HCT116 (cell line): Measurements from ENCODE around the gene CLASP2. TPM values are rescaled to one million over a fixed set of nuclear protein-coding genes. Genes with fewer than 3 reads are reported as not detected.
A peak's percentile ranks its signal among the peaks of the same experiment; 100 is the strongest.

Source experiments
- ATAC-seq: fragments of 200-7000 bp; cut with Tn5 transposase; 2 replicates; pipeline ENCODE4 v1.9.1; 2020; ENCODE audit warnings: mild to moderate bottlenecking, moderate library complexity
- BruUV-seq: library from RNA; stranded (reverse); fragments of 400-500 nt; replicated peaks from 2 replicates; lab custom pipeline; 2021; lab: Mats Ljungman, UMichigan
- CTCF ChIA-PET: fragments of 300-600 bp; sonication (Branson Sonifier 250); formaldehyde crosslinking; loops from one replicate; lab custom pipeline; 2021; ENCODE audit warnings: antibody characterized with exemption; lab: Charles Lee
- POLR2A ChIA-PET: fragments of 300-600, 350-600 bp; sonication (Branson Sonifier 250); formaldehyde crosslinking; loops from one replicate; lab custom pipeline; 2021; ENCODE audit warnings: antibody characterized with exemption; lab: Charles Lee
- RAD21 ChIA-PET, 2 experiments: fragments of 300-600 bp; sonication (Branson Sonifier 250); formaldehyde crosslinking; loops; one replicate each; lab custom pipeline; 2023; ENCODE audit warnings: low total read pairs in 2 of 2; ENCODE audit not compliant: uncharacterized antibody in 2 of 2, unreplicated experiment in 2 of 2, low non-redundant PET in 1 of 2; lab: Charles Lee
- DNase-seq: peaks from one replicate; pipeline ENCODE4 v3.0.0-alpha.2; 2010; ENCODE audit warnings: low read depth, low spot score
- H2AFZ ChIP-seq: fragments of 200-600 bp; shearing (Covaris generic), sonication (generic); 2 replicates; pipeline ENCODE4 v1.6.1; 2017; ENCODE audit warnings: low read depth, mixed run types, mixed read lengths, antibody characterized with exemption, low read length; ENCODE audit not compliant: poor library complexity, severe bottlenecking
- H3K27ac ChIP-seq: 2 replicates; pipeline ENCODE4 v1.5.1; 2012; ENCODE audit warnings: low read depth, low read length
- H3K27me3 ChIP-seq: fragments of 200-600 bp; sonication (generic); 2 replicates; pipeline ENCODE4 v1.6.1; 2016; ENCODE audit warnings: mixed run types, low read length, mixed read lengths; ENCODE audit not compliant: insufficient read depth
- H3K36me3 ChIP-seq, 2 experiments: fragments of 200-500 bp in 1 of 2; fragments of 200-600 bp in 1 of 2; sonication (Bioruptor generic) in 1 of 2; sonication (generic) in 1 of 2; 2 replicates each; pipeline versions ENCODE4 v1.5.1 to v1.6.1; 2014 to 2016; ENCODE audit warnings: low read length in 2 of 2, inconsistent platforms in 1 of 2, mixed read lengths in 1 of 2, mixed run types in 1 of 2; ENCODE audit not compliant: insufficient read depth in 2 of 2, control insufficient read depth in 1 of 2
- H3K4me1 ChIP-seq, 2 experiments: fragments of 200-600 bp in 1 of 2; sonication (generic) in 1 of 2; 2 replicates each; pipeline versions ENCODE4 v1.5.1 to v1.6.1; 2012 to 2017; ENCODE audit warnings: low read length in 2 of 2, inconsistent platforms in 1 of 2, mild to moderate bottlenecking in 1 of 2, mixed read lengths in 1 of 2, mixed run types in 1 of 2, moderate library complexity in 1 of 2; ENCODE audit not compliant: insufficient read depth in 2 of 2, control insufficient read depth in 1 of 2
- H3K4me2 ChIP-seq: fragments of 200-600 bp; sonication (generic); 2 replicates; pipeline ENCODE4 v1.6.1; 2017; ENCODE audit warnings: mixed run types, low read length, mixed read lengths
- H3K4me3 ChIP-seq, 2 experiments: fragments of 200-600 bp in 1 of 2; sonication (generic) in 1 of 2; replicated peaks in 1 of 2; 2 replicates each; pipeline ENCODE4 v1.5.1; 2011 to 2016; ENCODE audit warnings: low read length in 2 of 2, control low read depth in 1 of 2, low read depth in 1 of 2, mild to moderate bottlenecking in 1 of 2, mixed read lengths in 1 of 2, mixed run types in 1 of 2
- H3K79me2 ChIP-seq: fragments of 200-600 bp; sonication (generic); 2 replicates; pipeline ENCODE4 v1.6.1; 2017; ENCODE audit warnings: mild to moderate bottlenecking, mixed run types, low read length, moderate library complexity, mixed read lengths; ENCODE audit not compliant: insufficient read depth
- H3K9ac ChIP-seq: fragments of 200-600 bp; sonication (generic); 2 replicates; pipeline ENCODE4 v1.6.1; 2016; ENCODE audit warnings: low read length, mixed read lengths
- H3K9me2 ChIP-seq: fragments of 200-600 bp; sonication (generic), shearing (Covaris generic); 2 replicates; pipeline ENCODE4 v1.6.1; 2017; ENCODE audit warnings: mixed run types, mild to moderate bottlenecking, moderate library complexity; ENCODE audit not compliant: insufficient read depth
- H3K9me3 ChIP-seq, 2 experiments: fragments of 200-500 bp in 1 of 2; fragments of 200-600 bp in 1 of 2; sonication (Bioruptor generic) in 1 of 2; sonication (generic) in 1 of 2; 2 replicates each; pipeline ENCODE4 v1.6.1; 2014 to 2017; ENCODE audit warnings: low read length in 2 of 2, mixed read lengths in 2 of 2, inconsistent platforms in 1 of 2, low read depth in 1 of 2, mild to moderate bottlenecking in 1 of 2, mixed run types in 1 of 2, moderate library complexity in 1 of 2; ENCODE audit not compliant: control insufficient read depth in 1 of 2, insufficient read depth in 1 of 2
- H4K20me1 ChIP-seq: fragments of 200-600 bp; sonication (generic), shearing (Covaris generic); 2 replicates; pipeline ENCODE4 v1.6.1; 2017; ENCODE audit warnings: mixed run types, mild to moderate bottlenecking, moderate library complexity; ENCODE audit not compliant: insufficient read depth
- MAX ChIP-seq: IDR thresholded peaks from 2 replicates; pipeline ENCODE4 v1.6.1; 2012
- POLR2AphosphoS5 ChIP-seq: IDR thresholded peaks from 2 replicates; pipeline ENCODE4 v1.6.1; 2011; ENCODE audit warnings: mild to moderate bottlenecking, low read depth, low read length, moderate library complexity
- SIN3A ChIP-seq: IDR thresholded peaks from 2 replicates; pipeline ENCODE4 v1.6.1; 2012; ENCODE audit warnings: low read depth
- TCF7L2 ChIP-seq: IDR thresholded peaks from 2 replicates; pipeline ENCODE4 v1.7.0; 2011; ENCODE audit warnings: borderline replicate concordance, inconsistent platforms; ENCODE audit not compliant: insufficient read depth, insufficient read length; ENCODE audit errors: extremely low read depth
- YY1 ChIP-seq: IDR thresholded peaks from 2 replicates; pipeline ENCODE4 v1.6.1; 2011; ENCODE audit warnings: low read length, low read depth, moderate library complexity, mild to moderate bottlenecking; ENCODE audit not compliant: insufficient replicate concordance; ENCODE audit errors: extremely low read depth
- ZBTB33 ChIP-seq: IDR thresholded peaks from 2 replicates; pipeline ENCODE4 v1.6.1; 2011; ENCODE audit warnings: mild to moderate bottlenecking, low read length, moderate library complexity; ENCODE audit not compliant: insufficient replicate concordance; ENCODE audit errors: extremely low read depth
- intact Hi-C: fragments of 100-400 bp; cut with micrococcal nuclease; formaldehyde crosslinking; loops from 2 replicates; pipeline ENCODE4 v1.10.0; 2022
- total RNA-seq: library from RNA; stranded (reverse); gene quantifications from one replicate; pipeline ENCODE4 v1.2.1, GENCODE V29; 2021; ENCODE audit not compliant: unreplicated experiment

Gene CLASP2
- total RNA-seq, 1 experiment from 2014 or later = 36.3 TPM

GRCh38 chr3:33718595-33718907, 497 bp upstream of the CLASP2 start:
- Histone ChIP-seq H3K79me2 (peaks cover 39% of the 10 kb centered on the region), H3K9me3 (no peaks in the 10 kb centered on the region), H2AFZ (peak overlapping the region; percentile 44), H4K20me1 (no peaks in the 10 kb centered on the region), H3K27me3 (no peaks in the 10 kb centered on the region), H3K9me2 (no peaks in the 10 kb centered on the region), H3K4me3 (peak overlapping the region; percentile 74 to 75), H3K27ac (peak overlapping the region; percentile 73; the same call in 1 of the 2 replicates), H3K9ac (peak overlapping the region; percentile 79), H3K4me2 (peak overlapping the region; percentile 84), H3K4me1 (peaks cover 3 to 16% of the 10 kb centered on the region in 2 experiments; a peak in 3 of 4 replicates), H3K36me3 (no peaks in the 10 kb centered on the region)
- no peak for TF ChIP-seq YY1
- ATAC-seq (no peak), DNase-seq (no peak)
- POLR2A ChIA-PET = no interaction called here
- RAD21 ChIA-PET = no interaction called here
- intact Hi-C loops = no loop called here
- CTCF ChIA-PET = no interaction called here
- BruUV-seq = no TSS peak

GRCh38 chr3:33717616-33717865, 513 bp downstream of the CLASP2 start:
- TF ChIP-seq POLR2AphosphoS5 = no peak
- TF ChIP-seq ZBTB33 = no peak
- peak; percentile 40; the same call in 1 of the 2 replicates for TF ChIP-seq MAX
- TF ChIP-seq SIN3A = peak; percentile 61; the same call in 1 of the 2 replicates
- TF ChIP-seq TCF7L2 = peak; percentile 92
- POLR2A ChIA-PET = no interaction called here

More at GRCh38 chr3:33717616-33717865, 513 bp downstream of the CLASP2 start:
- ChIA-PET CTCF (no interaction called here), RAD21 (no interaction called here)
- H3K9me2 ChIP-seq = no peaks in the 10 kb centered on the region
- no TSS peak for BruUV-seq
- ATAC-seq (peak; percentile 81), DNase-seq (peak; percentile 49)
- peak overlapping the region; percentile 73 for H3K27ac ChIP-seq
- peaks cover 3 to 16% of the 10 kb centered on the region in 2 experiments; a peak in 3 of 4 replicates for H3K4me1 ChIP-seq
- peak overlapping the region; percentile 79 for H3K9ac ChIP-seq
- H3K79me2 ChIP-seq = peaks cover 49% of the 10 kb centered on the region
- H4K20me1 ChIP-seq = no peaks in the 10 kb centered on the region
- no peak overlapping the region for H2AFZ ChIP-seq
- no peaks in the 10 kb centered on the region for H3K9me3 ChIP-seq
- intact Hi-C loops = no loop called here
- peak overlapping the region; percentile 84 for H3K4me2 ChIP-seq
- no peaks in the 10 kb centered on the region for H3K36me3 ChIP-seq
- peak overlapping the region; percentile 74 to 75 for H3K4me3 ChIP-seq
- H3K27me3 ChIP-seq = no peaks in the 10 kb centered on the region
